ENCODE data around the gene SFMBT1.

Gene SFMBT1

GRCh38 chr3:52998771-52999513, 46.9 kb downstream of the SFMBT1 start:
- no peak for DNase-seq (ENCODE audit: low read depth in 2 of 2)

GRCh38 chr3:52990637-52991036, 55.2 kb downstream of the SFMBT1 start:
- DNase-seq (ENCODE audit: low read depth in 2 of 2): no peak

- no peak for DNase-seq (ENCODE audit: low read depth in 2 of 2)
These were observed 58.9 kb downstream of the SFMBT1 start for GRCh38 chr3:52986938-52987337.

- DNase-seq (ENCODE audit: low read depth in 2 of 2): no peak
These were observed 59.8 kb downstream of the SFMBT1 start for GRCh38 chr3:52986049-52986448.

GRCh38 chr3:52983828-52984227, 62.0 kb downstream of the SFMBT1 start:
- DNase-seq (ENCODE audit: low read depth in 2 of 2): no peak

GRCh38 chr3:52983336-52983807, 62.5 kb downstream of the SFMBT1 start:
- peak; percentile 36 to 50 for DNase-seq (ENCODE audit: low read depth in 2 of 2)

- DNase-seq (ENCODE audit: low read depth in 2 of 2): no peak
These were observed 63.0 kb downstream of the SFMBT1 start for GRCh38 chr3:52982839-52983238.

GRCh38 chr3:52979190-52979983, 66.5 kb downstream of the SFMBT1 start:
- DNase-seq (ENCODE audit: low read depth in 2 of 2): no peak

GRCh38 chr3:52978109-52978754, 67.6 kb downstream of the SFMBT1 start:
- DNase-seq (ENCODE audit: low read depth in 2 of 2): no peak

- DNase-seq (ENCODE audit: low read depth in 2 of 2): no peak
These were observed 72.1 kb downstream of the SFMBT1 start for GRCh38 chr3:52973806-52974205.

GRCh38 chr3:52971895-52972294, 74.0 kb downstream of the SFMBT1 start:
- no peak for DNase-seq (ENCODE audit: low read depth in 2 of 2)

GRCh38 chr3:52967398-52967797, 78.5 kb downstream of the SFMBT1 start:
- no peak for DNase-seq (ENCODE audit: low read depth in 2 of 2)

GRCh38 chr3:52962160-52962559, 83.7 kb downstream of the SFMBT1 start:
- DNase-seq (ENCODE audit: low read depth in 2 of 2): no peak

GRCh38 chr3:52959773-52960172, 86.1 kb downstream of the SFMBT1 start:
- DNase-seq (ENCODE audit: low read depth in 2 of 2): no peak

GRCh38 chr3:52939600-52939999, 106.3 kb downstream of the SFMBT1 start:
- no peak for DNase-seq (ENCODE audit: low read depth in 2 of 2)

GRCh38 chr3:52934630-52935530, 111.0 kb downstream of the SFMBT1 start:
- DNase-seq (ENCODE audit: low read depth in 2 of 2): peak; percentile 23 to 38

- DNase-seq (ENCODE audit: low read depth in 2 of 2): no peak
These were observed 114.0 kb downstream of the SFMBT1 start for GRCh38 chr3:52931889-52932288.

GRCh38 chr3:52931328-52931727, 114.5 kb downstream of the SFMBT1 start:
- DNase-seq (ENCODE audit: low read depth in 2 of 2): no peak

GRCh38 chr3:52930748-52931147, 115.1 kb downstream of the SFMBT1 start:
- DNase-seq (ENCODE audit: low read depth in 2 of 2): no peak

- no peak for DNase-seq (ENCODE audit: low read depth in 2 of 2)
These were observed 119.3 kb downstream of the SFMBT1 start for GRCh38 chr3:52926554-52926953.

Measured in stimulated activated CD8-positive, alpha-beta memory T cell treated with anti-CD3 and anti-CD28 coated beads, Interleukin-7, amount 100 ng/mL, for 4 hours (primary cell).